Hindlimb muscle (tissue), 1 donor: ENCODE measurements around the gene CDS1. TPM values are rescaled to one million over a fixed set of nuclear protein-coding genes. Genes with fewer than 3 reads are reported as not detected.
A peak's percentile ranks its signal among the peaks of the same experiment; 100 is the strongest.
"Not testable (repeated sequence)": the region's sequence is repeated elsewhere in the genome, so short reads cannot be mapped to it uniquely, and the experiment has no call there.

ENCODE experiments used
- DNase-seq: peaks from one replicate; pipeline ENCODE4 v3.0.0-alpha.2; 2013
- polyA plus RNA-seq: library from polyadenylated mRNA; unstranded; fragments of 120-200 nt; gene quantifications from one replicate; pipeline ENCODE4 v1.2.1, GENCODE V29; 2013; ENCODE audit not compliant: insufficient read length

Gene CDS1
- 0.43 TPM for polyA plus RNA-seq

- DNase-seq: peak; percentile 15
Measured at GRCh38 chr4:84582988-84583875, at the start of gene CDS1. Gene CDS1 (plus strand): TSS chr4:84583127. CDS start chr4:84583402, 275 bp downstream.

DNA sequence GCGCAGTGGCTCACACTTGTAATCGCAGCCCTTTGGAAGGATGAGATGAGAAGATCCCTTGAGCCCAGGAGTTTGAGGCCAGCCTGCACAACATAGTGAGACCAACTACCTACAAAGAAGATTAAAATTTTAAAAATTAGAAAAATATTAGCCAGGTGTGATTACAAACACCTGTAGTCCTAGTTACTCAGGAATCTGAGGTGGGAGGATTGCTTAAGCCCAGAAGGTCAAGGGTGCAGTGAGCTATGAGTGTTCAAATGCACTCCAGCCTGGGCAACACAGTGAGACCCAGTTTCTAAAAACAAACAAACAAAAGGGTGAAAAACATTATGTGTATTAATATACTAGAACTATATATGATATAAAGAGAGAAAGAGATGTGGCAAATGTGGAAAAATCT is 47.0 kb upstream of the CDS1 start:
- DNase-seq: no peak

DNA sequence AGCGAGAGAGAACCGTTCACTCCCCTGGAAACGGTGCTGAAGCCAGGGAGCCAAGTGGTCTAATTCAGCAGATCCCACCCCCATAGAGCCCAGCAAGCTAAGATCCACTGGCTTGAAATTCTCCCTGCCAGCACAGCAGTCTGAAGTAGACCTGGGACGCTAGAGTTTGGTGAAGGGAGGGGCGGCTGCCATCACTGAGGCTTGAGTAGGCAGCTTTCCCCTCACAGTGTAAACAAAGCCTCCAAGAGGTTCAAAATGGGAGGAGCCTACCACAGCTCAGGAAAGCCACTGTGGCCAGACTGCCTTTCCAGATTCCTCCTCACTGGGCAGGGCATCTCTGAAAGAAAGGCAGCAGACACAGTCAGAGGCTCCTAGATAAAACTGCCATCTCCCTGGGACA is 37.8 kb upstream of the CDS1 start:
- no peak for DNase-seq

GRCh38 chr4:84547211-84547610 is 35.7 kb upstream of the CDS1 start:
- DNase-seq: no peak

DNA sequence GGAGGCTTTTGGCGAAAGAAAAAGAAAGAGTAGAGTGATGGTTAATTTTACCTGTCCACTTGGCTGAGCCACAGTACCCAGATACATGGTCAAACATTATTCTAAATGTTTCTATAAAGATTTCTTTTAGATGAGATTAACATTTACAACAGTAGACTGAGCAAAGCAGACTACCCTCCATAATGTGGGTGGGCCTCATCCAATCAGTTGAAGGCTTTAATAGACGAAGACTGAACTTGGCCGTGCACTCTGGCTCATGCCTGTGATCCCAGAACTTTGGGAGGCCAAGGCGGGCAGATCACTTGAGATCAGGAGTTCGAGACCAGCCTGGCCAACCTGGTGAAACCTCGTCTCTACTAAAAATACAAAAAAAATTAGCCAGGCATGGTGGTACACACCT is 33.7 kb upstream of the CDS1 start:
- not testable (repeated sequence) for DNase-seq

- no peak for DNase-seq
Measured at GRCh38 chr4:84562156-84562555, 20.8 kb upstream of the CDS1 start.

GRCh38 chr4:84563002-84563401 is 19.9 kb upstream of the CDS1 start:
- no peak for DNase-seq

GRCh38 chr4:84565951-84566350 is 17.0 kb upstream of the CDS1 start:
- no peak for DNase-seq

DNA sequence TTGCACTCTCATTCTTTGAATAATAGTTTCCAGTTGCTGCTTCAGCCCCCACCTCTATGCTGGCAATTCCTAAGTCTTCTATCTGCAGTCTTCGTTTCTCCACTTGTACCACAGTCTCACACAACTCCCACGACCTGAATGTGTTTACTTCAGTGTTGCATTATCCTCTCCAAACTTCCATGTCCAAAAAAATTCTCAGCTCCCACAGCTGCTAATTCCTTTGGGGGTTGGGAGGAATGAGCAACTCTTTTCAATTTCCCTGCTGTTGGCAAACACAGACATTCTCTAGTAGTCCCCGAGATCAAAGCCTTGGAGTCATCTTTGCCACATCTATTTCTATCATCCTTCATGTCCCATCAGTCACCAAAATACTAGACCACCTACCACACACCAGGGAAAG is 14.4 kb upstream of the CDS1 start:
- DNase-seq: no peak

- DNase-seq: no peak
Measured at GRCh38 chr4:84569009-84569408, 13.9 kb upstream of the CDS1 start.

DNA sequence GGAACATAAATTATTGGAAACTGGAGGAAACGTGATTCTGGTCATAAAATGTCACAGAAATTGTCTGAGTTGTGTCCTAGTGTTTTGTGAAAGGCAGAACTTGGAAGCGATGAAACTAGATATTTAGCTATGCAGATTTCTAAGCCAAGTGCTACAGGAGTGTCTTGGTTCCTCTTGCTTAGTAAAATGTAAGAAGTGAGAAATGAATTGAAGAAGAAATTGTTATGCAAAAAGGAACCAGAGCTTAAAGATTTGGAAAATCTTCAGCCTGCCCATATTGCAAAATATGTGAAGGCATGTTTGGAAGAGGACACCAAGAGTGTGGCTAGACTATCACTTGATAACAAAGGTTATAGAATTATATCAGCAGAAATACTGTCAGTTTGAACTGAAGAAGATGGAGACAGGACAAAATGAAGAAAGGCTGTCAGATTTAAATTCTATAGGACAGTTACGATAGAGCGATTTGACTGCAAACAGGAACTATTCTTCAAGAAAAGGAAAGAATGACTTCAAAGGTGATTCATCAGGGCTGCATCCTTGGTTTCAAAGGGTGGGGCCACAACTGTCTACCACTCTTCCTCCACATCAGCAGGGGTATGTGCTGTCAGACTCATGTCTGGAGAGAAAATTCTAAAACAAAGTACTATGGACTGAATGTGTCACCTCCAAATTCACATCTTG is 9.4 kb upstream of the CDS1 start:
- DNase-seq: no peak

- no peak for DNase-seq
Measured at GRCh38 chr4:84574069-84574720, 8.7 kb upstream of the CDS1 start.

DNA sequence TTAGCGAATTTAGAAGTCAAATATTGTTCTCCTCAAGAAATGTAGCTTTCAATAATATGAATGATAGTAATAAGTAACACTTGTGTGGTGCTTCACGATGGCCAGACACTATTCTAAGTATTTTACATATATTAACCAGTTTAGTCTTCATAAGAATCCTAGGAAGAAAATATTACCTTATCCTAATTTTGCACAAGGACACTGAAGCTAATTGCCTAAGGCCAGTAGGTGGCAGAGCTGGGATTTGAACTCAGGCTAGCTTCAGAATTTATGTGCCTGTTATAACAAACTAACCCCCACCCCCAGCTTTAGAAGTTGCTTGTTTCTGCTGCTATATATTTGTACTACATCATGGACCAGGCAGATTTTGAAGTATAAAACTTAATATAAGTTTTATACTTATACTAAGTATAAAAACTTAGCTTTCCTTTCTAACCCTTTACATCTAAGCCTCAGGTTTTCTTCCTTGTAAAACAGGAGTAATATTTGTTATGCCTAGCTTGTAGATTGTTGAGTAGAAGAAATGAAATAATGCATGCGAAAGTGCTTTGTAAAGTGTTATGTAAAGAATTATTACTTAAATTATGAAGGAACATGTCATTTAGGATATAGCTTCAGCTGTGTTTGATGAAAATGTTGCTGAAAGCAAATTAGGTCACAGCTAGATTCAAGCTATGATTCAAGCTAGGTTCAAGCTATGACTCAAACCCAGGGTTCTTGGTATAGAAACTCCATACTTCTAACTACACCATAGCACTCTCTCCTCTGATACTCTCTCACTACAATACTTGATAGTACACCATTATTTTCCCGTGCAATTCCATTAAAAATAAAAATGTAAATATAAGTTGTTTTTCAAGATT is 4.2 kb upstream of the CDS1 start:
- no peak for DNase-seq

- no peak for DNase-seq
Measured at GRCh38 chr4:84579403-84579776, 3.5 kb upstream of the CDS1 start.

- DNase-seq: peak; percentile 59
Measured at GRCh38 chr4:84582302-84582987, 482 bp upstream of the CDS1 start.

DNA sequence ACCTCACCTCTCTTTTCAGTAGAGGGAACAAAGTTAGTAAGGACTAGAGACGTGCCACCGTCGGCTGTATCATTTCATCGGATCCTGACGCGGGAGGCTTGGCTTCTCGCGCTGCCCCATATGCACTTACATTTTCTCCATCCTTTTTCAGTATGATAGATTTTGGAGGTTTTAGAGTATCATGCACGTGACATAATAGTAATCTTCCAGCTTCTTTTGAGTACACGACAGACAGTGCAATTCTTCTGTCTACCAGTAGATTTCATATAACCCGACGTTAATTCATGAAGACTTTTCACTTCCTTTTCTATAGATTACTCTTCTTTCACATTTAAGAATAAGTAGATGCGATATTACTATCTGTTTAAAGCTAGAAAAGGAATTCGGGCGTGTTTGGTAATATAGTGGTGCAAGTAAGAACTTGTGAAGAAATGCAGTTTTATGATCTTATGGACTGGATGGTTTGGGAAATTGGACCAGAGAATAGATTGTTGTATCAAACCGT is 1.0 kb downstream of the CDS1 start:
- peak; percentile 3 for DNase-seq

DNA sequence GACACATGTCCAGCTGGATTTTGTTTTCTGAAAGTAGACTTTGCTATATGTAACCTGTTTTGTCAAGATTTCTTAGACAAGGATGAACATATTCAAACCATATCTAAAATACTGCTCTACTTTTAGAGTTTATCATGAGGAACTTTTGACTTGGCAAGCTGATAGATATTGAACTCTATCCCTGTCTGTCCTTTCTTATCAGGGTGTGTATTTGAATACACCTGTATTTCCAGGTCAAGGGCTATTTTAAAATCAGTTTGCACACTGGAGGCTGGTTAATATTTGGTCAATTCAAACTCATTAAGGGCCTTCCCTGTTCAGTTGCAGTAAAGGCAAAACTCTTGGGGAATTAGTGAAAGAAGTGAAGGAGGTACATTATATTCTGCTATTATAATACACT is 2.3 kb downstream of the CDS1 start:
- DNase-seq: no peak

GRCh38 chr4:84594724-84595123 is 11.8 kb downstream of the CDS1 start:
- no peak for DNase-seq

DNA sequence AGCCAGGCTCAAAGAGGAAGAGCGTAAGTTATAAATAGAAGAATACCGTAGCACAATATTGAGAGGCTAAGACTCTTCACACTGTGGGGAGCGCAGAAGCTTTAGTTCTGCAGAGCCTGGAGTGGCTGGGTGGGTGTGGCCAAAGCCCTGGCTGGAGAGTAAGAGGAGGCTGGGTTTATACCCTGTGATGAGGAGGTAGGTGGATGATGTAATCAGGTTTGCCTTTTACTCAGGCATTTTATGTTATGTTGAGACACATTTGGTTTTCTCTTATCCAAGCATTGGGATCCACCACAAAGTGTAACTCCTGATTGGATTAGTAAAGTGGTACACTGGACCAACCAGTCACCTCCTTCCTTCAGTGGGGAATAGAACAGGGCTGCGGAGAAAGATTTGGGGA is 13.9 kb downstream of the CDS1 start:
- DNase-seq: no peak

GRCh38 chr4:84597450-84597849 is 14.5 kb downstream of the CDS1 start:
- no peak for DNase-seq

DNA sequence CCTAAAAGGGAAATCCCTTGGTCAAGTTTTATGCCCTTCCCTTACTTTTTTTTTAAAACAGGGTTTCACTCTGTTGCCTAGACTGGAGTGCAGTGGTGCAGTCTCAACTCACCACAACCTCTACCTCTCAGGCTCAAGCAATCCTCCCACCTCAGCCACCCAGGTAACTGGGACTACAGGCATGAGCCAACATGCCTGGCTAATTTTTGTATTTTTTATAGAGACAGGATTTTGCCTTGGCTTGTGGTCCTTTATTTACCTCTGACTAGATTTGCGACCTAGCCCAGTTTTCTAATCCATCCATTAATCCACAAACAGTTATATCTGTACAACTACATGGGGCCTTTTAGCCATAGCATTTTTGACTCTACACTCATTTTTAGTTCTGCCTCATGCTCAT is 23.7 kb downstream of the CDS1 start:
- no peak for DNase-seq

- DNase-seq: no peak
Measured at GRCh38 chr4:84611531-84611930, 28.6 kb downstream of the CDS1 start.
